GM13977 (cell line): Measurements from ENCODE around the gene NTRK3.
A peak's percentile ranks its signal among the peaks of the same experiment; 100 is the strongest.

ENCODE experiments used
- DNase-seq: peaks from one replicate; pipeline ENCODE4 v3.0.0; 2012; ENCODE audit warnings: low spot score
- CTCF ChIP-seq: IDR thresholded peaks from 2 replicates; pipeline ENCODE4 v1.5.1; 2012; ENCODE audit warnings: mild to moderate bottlenecking, control low read depth; ENCODE audit not compliant: insufficient read depth; ENCODE audit errors: extremely low read depth, missing control alignments
- in situ Hi-C: fragments of 300-500 bp; cut with MboI; formaldehyde crosslinking; loops from one replicate; pipeline ENCODE4 v1.12.0; 2022; ENCODE audit warnings: low sequenced_read_pairs, low pct_unique_long_range_greater_than_20kb, mixed read lengths, inconsistent platforms; ENCODE audit not compliant: unreplicated experiment

The NTRK3 gene

DNA sequence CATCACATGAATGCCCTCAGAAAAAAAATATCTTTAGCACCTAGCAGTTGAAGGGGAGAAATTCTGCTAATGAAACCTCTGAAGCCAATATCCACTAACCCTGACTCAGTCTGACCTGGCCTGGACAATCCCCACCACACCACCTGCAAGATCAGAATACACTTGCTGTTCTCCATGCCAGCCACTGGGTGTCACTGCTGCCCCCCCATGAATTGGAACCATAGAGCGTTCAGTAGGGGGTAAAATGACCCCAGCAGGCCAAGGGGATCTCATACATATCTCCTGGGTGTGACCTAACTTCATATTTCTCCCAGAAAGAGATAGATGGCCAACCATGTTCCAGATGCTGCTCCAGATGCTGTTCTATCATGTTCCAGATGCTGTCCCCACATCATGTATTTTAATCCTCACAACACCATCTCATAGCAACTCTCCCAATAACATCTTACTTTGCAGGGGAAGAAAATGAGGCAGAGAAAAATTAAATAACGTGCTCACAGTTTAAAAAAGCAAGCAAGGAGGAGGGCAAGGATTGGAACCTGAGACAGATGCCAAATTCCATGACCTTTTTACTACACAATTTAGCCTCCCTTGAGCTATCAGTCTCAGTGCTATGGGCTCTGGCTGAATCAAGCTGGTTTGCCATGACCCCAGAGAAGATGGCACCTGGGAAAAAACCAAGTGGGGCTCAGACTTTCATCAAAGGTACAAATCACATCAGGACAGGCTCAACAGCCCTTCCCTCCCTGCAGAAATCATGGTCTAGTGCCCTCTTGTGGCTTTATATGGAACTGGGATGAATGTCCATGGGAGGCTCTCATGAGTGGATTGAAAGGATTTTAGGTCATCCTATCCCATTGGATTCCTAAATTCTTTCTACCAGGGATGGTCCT is 12.4 kb downstream of the NTRK3 start:
- in situ Hi-C loops: no loop called here
- peak; percentile 65 for TF ChIP-seq CTCF
- DNase-seq: peak; percentile 60

DNA sequence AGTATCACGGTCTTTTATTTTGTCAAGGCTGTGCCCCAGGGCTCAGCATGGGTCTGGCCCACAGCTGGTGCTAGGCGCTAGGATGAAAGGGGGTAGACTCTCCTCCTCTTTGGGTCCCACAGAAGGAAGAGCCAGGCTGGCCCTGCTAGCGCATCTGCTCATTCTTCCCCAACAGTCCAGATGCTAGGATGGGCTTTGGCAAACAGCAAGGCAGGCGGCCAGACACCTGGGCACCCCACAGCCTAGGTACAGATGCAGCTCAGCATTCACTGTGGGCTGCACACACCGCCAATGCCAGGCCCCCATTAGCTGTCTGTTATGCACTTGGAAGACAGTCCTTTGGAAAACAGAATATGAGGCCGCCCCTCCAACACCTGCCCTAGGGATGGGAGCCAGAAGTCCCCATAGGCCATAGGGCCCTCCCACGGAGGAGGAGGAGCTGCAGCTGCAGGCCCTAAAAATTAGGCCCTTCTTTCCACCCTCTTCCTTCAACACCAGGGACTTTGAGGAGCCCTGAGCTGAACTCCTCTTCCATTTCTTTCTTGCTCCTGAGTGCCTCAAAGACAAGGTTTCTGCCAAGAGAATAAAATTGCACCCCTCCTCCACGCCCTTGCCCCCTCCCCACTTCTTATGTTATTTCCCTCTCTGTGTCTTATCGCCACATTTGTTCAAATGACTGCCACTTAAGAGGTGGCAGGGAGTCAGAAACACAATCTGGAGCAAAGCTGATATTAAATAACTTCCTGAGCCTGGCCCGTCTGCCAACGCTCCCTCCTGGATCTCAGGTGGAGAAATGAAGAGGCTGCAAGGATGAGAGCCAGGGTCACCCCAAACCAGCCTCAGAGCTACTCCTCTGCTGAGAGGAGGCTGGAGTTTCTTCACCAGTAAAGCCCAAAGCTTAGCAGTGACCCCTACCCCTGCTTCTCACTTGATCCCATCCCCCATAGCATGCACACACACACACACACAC is 13.7 kb downstream of the NTRK3 start:
- in situ Hi-C loops: no loop called here
- DNase-seq: no peak
- TF ChIP-seq CTCF: no peak

DNA sequence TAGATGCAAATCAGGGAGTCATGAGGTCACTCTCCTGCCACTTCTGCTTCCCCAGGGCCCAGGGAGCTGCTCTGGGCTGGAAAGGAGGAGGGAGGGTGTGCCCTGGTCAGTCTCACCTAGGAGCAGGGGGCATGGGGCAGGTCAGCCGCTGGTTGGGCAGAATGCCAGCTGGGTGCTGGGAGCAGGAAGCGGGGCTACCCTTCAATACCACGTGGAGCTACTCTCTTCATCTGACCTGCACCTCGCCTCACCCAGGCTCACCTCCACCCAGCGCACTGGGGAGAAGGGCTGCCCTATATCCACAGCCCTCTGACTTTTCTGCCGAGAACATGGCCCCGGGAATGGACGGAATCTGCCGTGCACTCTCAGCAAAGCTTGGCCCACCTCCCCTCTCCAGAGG is 15.1 kb downstream of the NTRK3 start:
- no peak for TF ChIP-seq CTCF
- in situ Hi-C loops: no loop called here
- no peak for DNase-seq

DNA sequence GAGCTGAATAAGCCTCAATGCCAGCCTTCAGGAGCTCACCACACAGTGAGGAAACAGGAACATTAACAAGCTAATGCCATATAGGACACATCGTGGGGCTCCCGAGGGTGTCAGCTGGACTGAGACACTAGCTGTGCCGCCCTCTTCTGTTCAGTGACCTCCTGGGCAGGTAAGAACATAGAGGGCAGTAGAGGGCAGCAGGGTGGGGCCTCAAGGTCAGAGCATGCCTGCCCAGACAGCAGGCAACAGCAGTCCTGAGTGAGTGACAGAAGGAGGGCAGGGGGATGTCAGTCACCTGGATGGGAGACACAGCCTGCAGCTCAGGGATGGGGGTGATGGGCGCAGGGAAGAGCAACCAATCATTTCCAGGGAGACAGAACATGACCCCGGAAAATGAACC is 15.5 kb downstream of the NTRK3 start:
- in situ Hi-C loops: no loop called here
- TF ChIP-seq CTCF: no peak
- no peak for DNase-seq

DNA sequence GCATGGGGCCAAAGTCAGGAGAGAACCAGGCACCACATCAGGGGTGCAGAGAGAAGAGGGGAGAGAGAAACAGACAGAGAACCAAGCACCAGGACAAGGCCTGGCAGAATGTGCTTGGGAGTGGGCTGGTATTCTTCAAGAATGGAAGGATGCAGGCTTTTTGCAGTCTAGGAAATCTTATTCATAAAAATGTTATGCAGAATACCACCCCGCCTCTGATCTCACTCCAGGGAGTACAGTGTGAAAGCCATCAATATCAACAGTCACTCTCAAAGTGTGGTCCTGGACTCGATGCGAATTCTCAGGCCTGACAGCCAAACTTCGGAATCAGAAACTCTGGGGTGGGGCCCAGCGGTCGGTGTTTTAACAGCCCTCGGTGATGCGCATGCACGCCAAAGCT is 16.9 kb downstream of the NTRK3 start:
- in situ Hi-C loops: no loop called here
- TF ChIP-seq CTCF: no peak
- no peak for DNase-seq

GRCh38 chr15:88238618-88239430 is 17.7 kb downstream of the NTRK3 start:
- no peak for TF ChIP-seq CTCF
- in situ Hi-C loops: no loop called here
- DNase-seq: no peak
